NOMO-1 (cell line): ENCODE data around the gene AHI1.
A peak's percentile ranks its signal among the peaks of the same experiment; 100 is the strongest.

ENCODE experiments used
- DNase-seq, 2 experiments: peaks; one replicate each; lab custom pipeline; 2025; ENCODE audit not compliant: unreplicated experiment in 2 of 2; lab: John Stamatoyannopoulos, UW

AHI1 gene

DNA sequence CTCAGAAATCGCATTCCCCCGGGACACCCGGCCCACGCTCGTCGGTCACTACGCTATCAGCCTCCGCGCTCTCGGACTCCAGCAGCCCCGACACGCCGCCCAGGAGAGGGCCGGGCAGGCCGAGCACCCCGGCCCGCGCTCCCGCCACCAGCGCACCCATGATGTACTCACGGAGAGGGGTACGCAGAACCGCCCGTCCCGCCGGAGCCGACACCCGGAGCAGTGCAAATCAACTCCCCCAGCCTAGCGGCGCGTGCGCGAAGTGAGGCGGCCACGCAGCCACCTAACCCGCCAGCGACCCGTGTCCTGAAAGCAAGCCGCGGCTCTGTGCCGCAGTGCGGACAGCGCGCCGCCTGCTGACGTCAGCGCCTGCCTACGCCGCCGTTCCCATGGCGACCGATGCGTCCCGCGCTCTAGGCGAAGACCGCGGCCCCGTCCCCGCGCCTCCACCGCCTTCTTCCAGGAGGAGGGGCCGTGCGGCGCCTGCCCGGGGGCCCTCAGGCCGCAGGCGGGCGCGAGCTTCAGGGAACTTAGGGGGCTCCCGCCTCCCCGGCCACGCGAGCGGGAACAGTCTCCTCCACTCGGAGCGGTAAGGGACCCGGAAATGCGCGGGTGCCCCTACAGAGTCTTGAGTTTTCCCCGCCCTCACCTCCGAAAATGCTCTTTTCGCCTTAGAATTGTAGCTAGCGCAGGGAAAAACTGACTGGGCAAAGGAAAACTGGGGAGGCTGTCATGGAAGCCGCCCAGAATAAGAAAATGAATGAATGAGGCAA is at the start of gene AHI1:
AHI1 (minus strand) TSS at position 329 of the 773 bp plus-strand sequence. CDS start 5,503 bp downstream, outside the sequence.
- DNase-seq, result peak; percentile 92 to 94

DNA sequence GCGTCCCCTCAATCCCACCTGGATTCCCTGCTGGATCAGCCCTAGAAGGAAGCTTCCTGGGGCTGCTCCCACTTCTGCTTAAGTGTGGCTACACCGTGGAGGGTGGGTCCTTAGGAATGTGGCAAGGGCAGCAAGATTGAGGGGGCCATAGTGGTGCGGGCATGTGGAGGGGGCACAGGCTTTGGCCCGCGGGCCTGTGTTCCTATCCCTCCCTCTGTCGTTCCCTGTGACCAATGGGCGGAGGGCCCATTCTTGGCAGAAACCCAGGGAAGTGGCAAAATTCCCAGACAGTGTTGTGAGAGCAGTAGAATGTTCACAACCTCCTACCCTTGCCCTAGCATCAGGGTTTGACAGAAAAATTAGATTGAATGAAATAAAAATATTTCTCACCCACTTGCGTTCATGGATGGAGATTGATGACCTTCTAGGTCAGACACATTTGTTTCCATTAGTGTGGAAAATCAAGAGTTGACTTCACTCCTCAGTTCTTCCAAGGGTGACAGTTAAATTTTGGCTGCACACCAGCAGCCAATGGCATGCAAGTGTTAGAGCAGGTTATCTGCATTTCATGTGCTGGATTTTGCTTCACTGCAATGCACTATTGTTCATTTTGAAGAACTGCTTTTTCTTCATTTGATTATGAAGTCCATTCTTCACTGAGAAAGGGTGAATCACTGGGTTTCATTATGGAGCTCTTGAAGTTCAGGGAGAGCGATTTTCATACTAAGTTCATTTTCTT is 49.3 kb upstream of the AHI1 start:
- no peak for DNase-seq

DNA sequence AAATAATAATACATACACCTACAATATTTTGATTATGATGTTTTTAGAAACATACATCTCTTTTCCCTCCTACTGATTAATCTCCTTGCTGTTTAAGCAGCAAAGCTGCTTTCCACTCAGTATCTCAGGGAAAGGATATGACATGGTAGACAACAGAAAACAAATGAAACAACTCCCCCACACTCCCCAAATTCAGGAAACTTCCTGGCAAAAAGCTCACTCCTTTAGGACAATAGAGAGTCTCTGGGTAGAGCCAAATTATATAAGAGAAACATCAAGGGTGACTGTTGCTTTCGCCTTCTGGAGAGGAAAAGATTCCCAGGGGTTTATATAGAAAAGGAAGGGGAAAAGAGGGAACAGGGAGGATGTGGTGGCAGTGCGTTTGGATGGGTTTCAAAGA is 48.7 kb upstream of the AHI1 start:
- no peak for DNase-seq

DNA sequence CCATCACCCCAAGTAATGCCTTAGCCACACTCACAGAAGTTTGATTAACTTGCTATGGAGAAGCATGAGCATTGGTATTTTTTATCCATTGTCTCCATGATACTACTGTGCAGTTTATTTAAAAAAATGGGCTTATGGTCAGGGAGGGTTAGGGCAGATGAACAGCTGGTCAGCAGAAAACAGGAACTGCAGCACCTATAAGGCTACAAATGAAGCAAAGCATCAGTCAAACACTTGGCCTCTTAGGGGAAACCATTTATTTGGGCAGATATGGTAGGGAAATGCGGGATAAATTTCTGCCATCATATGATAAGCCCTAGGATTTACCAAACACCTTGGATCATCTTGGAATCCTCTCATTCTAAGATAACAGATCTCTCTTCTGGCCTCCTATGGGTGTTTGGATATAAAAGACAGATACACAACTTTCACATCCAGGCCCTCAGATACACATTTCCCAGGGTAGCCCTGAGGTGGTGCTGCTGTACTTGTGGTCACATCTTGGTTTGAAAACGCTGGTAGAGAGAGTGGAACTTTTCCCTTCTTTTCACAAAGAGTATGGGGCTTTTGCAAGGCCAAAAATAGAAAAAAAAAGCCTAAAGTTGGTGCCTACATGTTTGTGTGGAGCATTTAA is 42.8 kb upstream of the AHI1 start:
- DNase-seq, result no peak

DNA sequence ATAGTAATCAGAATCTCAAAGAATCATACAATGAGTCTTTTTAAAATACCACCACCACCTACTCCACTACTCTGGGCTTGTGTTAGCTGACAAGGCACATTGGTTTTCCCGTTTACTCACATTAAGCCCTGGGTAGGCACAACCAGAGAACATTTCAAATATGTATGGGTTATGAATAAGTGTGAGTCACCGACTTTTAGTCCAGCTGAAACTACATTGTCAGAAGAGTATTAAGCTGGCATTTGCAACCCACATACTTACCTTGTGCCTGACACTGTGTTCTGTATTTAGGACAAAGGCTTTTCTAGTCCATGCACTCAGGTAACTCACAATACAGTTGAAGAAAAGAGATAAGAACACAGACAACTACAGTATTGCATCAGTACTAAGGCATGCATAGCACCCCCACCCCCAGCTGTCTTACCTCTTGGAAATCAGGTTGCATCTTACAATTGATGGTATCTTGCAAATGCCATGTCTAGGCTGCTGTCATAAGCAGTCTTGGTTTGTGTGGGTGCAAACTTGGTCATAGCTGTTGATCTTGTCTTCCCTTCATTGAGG is 40.3 kb upstream of the AHI1 start:
- DNase-seq, result no peak

DNA sequence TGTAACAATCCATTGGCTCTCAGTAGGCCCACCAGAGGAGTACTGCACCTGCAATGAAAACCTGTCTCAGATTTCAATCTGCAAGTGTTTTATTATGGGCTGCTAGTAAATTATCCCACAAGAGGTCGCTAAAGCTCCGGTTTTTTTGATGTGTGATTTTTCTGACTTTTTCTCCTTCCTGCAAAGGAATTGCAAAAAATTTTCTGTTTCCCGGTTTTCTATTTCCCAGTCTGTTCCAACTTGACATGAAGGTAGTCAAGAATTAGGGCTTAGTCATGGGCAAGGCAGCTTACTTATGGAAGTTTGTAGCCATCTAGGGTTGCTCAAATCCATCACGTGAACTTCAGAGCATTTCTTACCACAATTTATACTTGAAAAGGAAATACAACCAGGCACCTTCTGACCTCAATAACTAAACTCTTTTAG is 38.5 kb upstream of the AHI1 start:
- DNase-seq, result peak; percentile 15 to 32

DNA sequence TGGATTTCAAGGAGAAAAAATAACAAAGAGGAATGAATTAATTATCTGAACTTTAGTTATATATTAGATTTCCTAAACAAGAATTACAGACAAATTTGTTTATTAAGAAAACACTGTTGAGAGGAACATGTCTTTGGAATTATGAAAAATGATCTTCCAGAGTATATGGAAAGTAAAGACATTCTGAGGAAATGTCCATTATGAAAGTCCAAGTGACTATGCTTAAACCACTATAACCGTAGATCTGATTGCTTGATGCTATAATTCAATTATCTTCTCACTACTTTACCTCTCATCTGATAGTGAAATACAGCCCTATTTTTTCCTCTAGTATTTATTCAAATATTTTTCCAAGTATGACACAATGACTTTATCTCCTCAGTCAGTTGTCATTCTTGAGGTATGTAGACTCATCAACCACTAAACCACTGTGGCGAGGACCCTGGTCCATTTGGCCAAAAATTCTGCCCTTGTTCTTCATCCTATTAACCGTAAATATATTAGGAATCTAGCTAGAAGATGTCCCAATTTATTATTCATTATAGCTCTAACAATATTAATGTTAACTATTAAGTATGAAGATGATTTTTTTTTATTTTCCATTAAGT is 37.3 kb upstream of the AHI1 start:
- no peak for DNase-seq

DNA sequence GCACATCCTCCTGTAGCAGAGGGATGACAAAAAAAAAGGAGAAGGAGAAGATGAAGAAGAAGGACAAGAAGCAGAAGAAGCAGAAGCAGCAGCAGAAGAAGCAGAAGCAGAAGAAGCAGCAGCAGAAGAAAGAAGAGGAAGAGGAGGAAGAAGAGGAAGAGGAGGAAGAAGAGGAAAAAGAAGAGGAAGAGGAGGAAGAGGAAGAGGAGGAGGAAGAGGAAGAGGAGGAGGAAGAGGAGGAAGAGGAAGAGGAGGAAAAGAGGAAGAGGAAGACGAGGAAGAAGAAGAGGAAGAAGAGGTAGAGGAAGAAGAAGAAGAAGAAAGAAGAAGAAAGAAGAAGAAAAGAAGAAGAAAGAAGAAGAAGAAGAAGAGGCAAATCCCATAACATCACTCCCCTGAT is 35.0 kb upstream of the AHI1 start:
- no peak for DNase-seq

DNA sequence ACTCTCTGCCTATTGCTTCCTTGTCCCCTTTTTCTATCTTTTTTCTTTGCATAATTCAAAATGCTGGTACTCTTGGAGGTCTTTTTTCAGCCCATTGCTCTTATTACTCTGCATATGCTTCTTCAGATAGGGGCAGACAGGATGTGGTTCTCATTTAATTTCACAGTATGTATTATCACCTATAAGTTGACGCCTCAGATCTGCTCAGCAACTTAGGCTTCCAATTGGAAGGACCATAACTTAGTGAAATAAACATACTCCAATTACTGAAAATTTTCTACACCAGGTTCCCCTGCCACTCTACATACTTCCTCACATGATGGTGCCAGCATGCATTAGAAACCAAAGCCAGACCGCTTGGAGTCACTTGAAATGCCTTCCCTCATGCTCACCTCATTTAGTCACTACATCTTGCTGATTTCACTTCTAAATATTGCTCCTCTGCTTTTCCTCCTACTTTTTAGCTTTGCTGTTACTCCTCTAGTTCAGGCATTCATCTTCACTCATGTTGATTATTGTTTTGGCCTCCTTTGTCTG is 34.5 kb upstream of the AHI1 start:
- no peak for DNase-seq

DNA sequence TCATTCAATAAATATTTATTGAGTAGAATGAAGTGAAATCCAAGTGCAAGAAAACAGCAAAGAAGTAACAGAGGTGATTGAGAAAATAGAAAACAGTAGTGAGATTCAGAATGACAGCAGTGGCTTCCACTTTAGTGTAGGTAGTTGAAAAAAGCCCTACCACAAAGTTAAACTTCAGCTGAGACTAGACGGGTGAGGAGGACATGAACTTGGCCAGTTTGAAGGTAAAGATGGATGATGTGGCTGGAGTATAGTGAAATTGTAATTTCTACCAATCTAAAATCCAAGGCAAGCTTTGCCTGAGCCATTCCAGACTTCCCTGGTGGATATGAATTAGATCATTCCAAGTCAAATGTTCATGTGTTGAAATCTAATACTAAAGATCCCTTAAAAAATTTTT is 32.6 kb upstream of the AHI1 start:
- DNase-seq, result no peak

DNA sequence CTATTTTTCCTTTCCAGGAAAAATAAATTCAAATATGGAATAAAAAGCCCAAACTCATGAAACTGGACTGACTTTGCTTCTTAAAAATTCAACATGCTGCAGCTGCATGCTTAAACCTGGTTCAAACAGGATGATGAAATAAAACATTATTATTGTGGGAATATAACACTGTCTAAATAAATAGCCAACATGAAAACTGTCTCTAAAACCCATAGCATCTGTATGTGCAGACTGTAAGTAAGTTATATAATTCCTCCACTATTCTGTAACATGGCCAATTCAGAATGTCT is 30.4 kb upstream of the AHI1 start:
- DNase-seq, result no peak

DNA sequence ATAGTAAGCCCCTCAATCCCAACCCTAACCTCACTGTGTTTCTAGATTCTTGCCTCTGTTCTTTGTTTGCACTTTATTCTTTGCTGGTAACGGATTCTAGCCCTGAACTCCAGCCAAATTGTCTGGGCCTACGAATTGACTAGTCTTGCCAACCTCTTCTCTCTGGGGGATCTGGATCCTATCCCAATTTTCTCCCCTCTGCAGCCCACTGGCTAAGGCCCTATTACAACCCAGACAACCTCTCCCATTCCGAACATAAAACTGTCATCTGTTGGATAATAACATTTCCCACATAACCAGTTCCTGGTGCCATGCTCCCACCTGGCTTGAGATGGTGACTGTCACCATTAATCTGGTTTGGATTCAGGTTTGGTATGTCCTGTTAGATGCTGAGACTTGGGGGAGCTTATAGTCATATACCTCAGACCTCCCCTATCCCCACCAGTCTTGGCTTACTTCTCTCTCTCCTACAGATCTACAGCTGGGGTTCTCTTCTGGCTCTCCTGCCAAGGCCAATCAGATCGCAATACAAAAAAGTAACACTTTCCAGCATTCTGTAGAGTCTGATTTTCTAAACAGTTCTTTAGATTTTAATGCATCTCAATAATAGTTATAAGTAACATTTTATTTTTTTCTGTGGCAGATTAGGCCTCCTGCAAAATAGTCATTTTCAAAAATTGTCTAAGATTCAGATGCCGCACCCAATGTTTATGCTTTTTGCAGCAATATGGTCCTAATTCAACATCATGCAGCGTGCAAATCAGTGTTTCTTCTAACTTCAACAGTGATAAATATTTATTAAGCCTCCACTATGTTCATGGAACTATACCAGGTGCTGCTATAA is 29.8 kb upstream of the AHI1 start:
- no peak for DNase-seq

DNA sequence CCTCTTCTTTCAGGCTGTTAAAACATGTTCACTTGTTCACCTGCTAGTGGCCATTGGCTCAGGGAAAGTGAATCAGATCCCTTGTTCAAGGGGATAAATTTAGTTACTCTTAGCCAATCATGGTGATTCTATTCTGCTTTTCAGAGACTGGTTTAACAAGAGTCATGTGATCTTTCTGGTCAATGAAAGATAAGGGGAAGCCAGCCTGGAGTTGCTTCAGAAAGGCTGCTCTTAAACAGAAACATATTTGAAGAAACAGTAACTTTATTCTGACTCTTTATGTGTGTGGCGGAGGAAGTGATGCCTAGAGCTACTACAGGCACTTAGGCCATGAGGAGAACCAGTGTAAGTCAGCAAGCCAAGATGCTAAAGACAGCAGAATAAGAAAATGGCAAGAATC is 28.1 kb upstream of the AHI1 start:
- peak; percentile 72 to 80 for DNase-seq

DNA sequence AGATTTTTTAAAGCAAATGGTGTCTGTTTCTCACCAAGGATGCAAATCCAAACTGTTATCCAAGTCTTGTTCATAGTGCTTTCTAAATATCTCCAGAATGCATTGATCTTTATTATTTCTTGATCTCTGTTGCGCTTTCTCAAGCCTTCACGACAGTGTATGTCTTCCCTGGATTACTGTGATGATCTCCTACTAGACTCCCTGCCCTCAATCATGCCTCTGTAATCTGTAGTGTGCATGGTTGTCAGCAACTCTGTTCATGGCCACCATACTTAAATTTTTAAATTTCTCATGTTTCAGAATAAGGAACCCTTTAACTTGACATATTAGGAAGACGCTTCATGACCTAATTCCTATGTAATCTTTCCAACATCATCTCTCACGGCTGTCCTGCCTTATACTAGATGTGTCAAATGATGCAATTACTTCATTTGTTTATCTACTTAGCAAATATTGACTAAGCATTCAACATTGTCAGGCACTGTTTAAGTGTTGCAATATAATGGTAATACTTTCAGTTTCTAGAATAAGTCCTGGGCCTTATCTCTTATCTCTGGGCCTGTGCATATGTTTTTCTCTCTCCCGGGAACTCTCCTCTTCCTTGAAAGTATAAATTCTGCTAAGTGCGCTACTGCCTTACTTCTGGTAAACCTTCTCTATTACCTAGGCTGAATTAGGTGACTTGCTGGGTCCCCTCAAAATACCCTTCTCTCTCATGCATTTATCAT is 25.6 kb upstream of the AHI1 start:
- peak in 1 of 2 experiments; percentile 38 for DNase-seq

DNA sequence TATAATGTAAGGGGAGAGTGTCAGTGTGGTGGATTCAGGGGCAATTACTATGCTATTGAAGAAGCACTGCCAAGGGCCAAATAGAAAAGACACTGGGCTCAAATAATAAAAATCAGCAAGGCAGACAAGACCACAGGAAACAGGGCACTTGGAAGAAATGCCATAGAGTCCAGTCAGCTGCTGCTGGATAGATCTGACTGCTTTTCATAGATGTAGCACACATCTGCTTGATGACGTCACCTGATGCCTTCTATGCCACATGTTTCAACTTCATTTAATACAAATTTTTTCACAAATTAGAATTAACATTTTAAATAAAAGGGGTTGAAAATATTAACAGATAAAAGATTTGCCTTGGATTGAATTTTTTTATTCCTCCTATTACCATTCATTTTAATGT is 23.9 kb upstream of the AHI1 start:
- DNase-seq, result no peak

DNA sequence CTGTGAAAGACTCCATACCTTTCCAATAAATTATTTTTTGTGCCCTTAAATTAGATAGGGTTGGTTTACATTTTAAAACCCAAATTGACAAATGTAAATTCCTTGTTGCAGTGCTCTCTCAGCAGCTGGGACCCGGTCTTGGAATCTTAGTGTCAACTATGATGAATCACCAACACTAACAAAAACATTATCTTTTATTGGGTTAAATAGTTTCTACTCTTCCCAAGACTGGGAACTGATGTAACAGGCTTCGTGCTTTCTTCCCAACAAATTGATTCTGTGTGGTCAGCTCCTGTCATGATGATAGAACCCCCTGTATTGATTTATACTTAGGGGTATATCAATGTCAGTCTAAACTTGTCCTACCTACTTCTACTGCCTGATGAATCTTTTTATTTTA is 23.2 kb upstream of the AHI1 start:
- no peak for DNase-seq

DNA sequence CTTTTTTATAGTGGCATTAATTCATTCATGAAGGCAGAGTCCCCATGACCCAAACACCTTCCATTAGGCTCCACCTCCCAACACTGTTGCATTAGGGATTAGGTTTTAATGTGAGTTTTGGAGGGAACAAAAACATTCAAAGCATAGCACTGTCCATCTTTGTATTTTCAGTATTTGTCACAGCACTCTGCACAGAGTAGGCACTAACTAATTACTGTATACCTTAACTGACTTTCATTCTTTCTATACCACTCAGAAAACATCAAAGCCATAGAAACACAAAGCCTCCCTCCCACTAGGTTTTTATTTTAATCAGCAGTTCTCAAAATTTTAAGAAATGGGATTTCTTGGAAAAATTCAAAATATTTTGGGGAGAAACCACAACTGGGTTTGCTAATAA is 21.8 kb upstream of the AHI1 start:
- no peak for DNase-seq

DNA sequence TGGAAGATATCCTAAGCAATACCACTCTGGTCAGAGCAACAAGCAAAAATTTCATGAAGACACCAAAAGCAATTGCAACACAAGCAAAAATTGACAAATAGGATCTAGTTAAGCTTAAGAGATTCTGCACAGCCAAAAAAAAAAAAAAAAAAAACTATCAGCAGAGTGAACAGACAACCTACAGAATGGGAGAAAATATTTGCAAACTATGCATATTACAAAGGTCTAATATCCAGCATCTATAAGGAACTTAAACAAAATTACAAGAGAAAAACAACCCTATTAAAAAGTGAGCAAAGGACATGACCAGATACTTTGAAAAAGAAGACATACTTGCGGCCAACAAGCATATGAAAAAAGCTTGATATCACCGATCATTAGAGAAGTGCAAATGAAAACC is 20.0 kb upstream of the AHI1 start:
- DNase-seq, result no peak

DNA sequence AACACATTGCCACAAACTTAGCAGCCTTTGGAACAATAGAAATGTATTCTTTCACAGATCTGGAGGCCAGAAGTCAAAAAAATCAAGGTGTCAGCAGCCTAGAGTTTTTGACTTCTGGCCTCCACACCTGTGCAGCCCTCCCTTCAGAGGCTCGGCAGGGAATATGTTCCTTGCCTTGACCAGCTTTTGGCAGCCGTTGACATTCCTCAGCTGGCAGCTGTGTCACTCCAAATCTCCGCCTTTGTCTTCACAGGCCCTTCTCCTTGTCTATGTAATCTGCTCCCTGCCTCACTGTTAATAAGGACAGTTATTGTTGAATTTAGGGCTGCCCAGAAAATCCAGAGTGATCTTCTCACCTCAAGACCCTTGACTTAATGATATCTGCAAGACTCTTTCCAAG is 17.2 kb upstream of the AHI1 start:
- DNase-seq, result no peak
